GM18907 (cell line): ENCODE data around the gene SURF4.
A peak's percentile ranks its signal among the peaks of the same experiment; 100 is the strongest.

Experiments
- ATAC-seq: cut with Tn5 transposase; IDR thresholded peaks from one replicate; pipeline ENCODE4 v1.9.1; 2021; ENCODE audit warnings: mild to moderate bottlenecking, moderate library complexity; ENCODE audit not compliant: unreplicated experiment

Gene SURF4

GRCh38 chr9:133375724-133376654 lies at the start of gene SURF4, which contains the start of gene STKLD1:
Gene SURF4 (minus strand): TSS chr9:133376060. CDS start chr9:133375969, 91 bp downstream.
Gene STKLD1 (plus strand): TSS chr9:133376366. CDS start chr9:133376474, 108 bp downstream.
- peak; percentile 85 for ATAC-seq

GRCh38 chr9:133425049-133425632 lies 49.3 kb upstream of the SURF4 start:
- ATAC-seq: no peak

GRCh38 chr9:133424187-133424586 lies 48.3 kb upstream of the SURF4 start:
- no peak for ATAC-seq

- no peak for ATAC-seq
These were observed 47.4 kb upstream of the SURF4 start for GRCh38 chr9:133423216-133423615.

GRCh38 chr9:133421615-133422542 lies 46.0 kb upstream of the SURF4 start, which contains the start of gene ADAMTS13:
Gene ADAMTS13 (plus strand): TSS chr9:133422367. CDS start chr9:133422444, 77 bp downstream.
- ATAC-seq: peak; percentile 37

GRCh38 chr9:133420392-133420827 lies 44.5 kb upstream of the SURF4 start:
- ATAC-seq: peak; percentile 30

DNA sequence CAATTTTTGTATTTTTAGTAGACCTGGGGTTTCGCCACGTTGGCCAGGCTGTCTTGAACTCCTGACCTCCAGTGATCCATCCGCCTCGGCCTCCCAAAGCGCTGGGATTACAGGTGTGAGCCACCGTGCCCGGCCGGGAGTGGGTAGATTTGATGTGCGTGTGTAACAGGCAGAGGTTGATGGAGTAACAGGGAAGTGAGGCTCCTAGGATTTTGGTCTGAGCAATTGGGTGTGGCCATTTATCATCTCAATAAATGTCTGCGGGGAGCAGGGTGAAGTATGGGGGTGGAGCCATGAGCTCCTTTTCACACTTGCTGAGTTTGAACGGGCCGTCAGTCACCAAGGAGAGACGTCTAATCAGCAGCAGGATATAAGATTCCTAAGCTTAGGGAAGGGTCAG lies 43.1 kb upstream of the SURF4 start:
- ATAC-seq: no peak

GRCh38 chr9:133417541-133418461 lies 41.9 kb upstream of the SURF4 start, which contains the start of gene REXO4:
Gene REXO4 (minus strand): TSS chr9:133418010. CDS start chr9:133417844, 166 bp downstream.
- peak; percentile 75 for ATAC-seq

- no peak for ATAC-seq
These were observed 39.3 kb upstream of the SURF4 start for GRCh38 chr9:133415170-133415569.

GRCh38 chr9:133408042-133408441 lies 32.2 kb upstream of the SURF4 start:
- no peak for ATAC-seq

DNA sequence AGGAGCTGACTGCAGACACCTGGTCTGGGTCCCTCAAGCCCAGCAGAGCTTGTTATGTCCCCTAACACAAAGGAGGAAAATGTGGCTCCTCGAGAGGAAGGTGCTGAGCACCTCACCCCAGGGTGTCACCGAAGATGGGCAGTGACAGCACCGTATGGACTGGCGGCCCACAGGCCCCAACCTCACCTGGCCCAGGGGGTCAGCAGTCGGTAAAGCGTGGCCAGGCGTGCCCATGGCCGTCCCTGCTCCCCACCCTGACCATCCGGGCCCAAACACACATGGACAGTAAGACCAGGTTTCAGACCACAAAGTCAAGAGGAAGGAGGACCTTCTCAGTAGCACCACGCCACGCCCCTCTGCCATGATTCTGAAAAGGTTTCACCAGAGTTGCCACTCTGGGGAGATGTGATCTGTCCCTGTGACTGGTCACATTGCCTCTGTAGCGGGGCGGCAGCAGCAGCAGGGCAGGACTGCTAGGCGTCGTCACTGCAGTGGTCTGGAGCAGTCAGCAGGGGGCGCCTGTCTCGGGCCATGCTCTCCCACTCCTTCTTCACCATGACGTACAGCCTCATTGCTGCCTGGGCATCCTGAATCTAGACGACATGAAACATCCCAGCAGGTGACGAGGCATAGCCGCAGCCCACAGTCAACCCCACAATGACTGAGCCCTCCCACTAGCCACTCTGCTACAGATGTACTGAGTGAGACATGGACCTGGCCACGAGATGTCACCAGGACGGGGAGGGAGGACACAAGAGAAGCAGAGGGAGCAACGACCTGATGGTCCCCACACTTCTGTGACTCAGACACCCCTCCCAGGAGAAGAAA lies 30.8 kb upstream of the SURF4 start:
- peak; percentile 57 for ATAC-seq

GRCh38 chr9:133405508-133406438 lies 29.9 kb upstream of the SURF4 start:
- no peak for ATAC-seq

GRCh38 chr9:133404454-133405002 lies 28.7 kb upstream of the SURF4 start:
- ATAC-seq: no peak

DNA sequence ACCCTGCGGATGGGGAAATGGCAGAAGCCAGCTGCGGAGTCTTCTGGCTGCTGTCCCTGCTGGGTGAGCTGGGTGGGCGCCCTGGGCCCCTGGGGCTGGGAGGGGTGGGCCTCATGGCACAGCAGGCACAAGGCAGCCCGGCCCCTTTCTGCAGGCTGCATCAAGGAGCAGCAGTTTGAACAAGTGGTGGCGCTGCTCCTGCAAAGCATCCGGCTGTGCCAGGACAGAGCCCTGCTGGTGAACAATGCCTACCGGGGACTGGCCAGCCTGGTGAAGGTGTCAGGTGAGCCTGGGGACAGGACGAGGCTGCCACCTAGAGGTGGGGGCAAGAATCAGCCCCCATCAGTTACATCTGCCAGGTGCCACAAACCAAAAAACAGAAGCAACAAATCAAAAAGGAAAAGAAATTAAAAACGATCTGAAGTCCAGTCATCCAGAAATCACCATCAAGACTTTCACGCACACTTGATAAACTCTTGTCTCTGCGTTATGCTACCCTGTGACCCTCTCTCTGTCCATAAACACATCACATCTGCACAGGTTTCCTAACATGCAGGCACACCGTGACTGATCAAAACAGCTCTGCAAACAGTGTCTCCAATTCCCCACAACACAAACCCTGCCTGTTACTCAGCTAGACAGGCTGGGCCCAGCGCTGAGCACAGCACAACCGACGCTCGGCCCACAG lies 28.1 kb upstream of the SURF4 start:
- no peak for ATAC-seq

DNA sequence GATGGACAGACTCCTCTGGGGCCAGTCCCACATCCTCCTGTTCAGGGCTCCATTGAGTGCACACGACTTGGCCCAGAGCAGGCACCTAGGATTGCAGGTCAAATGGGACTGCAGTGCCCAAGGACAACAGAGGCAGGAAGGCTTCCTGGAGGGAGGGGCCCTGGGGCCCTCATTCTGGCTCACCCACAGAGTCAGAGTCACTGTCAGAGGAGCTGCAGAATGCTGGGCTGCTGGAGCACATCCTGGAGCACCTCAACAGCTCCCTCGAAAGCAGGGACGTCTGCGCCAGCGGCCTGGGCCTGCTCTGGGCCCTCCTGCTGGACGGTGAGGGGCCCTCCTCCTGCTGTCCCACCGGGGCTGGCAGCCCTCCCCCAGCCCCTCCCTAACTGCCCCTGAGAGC lies 26.8 kb upstream of the SURF4 start:
- no peak for ATAC-seq

DNA sequence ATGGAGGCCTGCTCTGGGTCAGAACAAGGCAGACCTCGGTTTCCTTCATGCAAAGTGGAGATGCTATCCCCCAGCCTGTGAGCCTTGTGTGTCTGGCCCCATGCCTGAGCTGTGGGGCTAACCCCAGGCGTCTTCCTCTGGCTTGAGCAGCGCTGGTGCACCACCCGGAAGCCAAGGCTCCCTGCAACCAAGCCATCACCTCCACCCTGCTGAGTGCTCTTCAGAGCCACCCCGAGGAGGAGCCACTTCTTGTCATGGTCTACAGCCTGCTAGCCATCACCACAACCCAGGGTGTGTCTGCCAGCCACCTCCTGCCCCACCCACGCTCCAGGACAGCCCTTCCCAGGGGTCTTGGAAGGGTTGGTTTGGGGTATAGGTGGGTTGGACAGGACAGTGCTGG lies 25.7 kb upstream of the SURF4 start:
- ATAC-seq: no peak

GRCh38 chr9:133400292-133400691 lies 24.4 kb upstream of the SURF4 start:
- no peak for ATAC-seq
